IPS-18a (cell line): ENCODE measurements around the gene TMEM184B.

Experiments used
- H3K27ac ChIP-seq: one replicate; pipeline ENCODE4 v1.5.1; 2013; ENCODE audit warnings: low read length
- H3K27me3 ChIP-seq: one replicate; pipeline ENCODE4 v1.6.1; 2013; ENCODE audit warnings: mild to moderate bottlenecking, low read length; ENCODE audit not compliant: control insufficient read depth, insufficient read depth
- H3K36me3 ChIP-seq: one replicate; pipeline ENCODE4 v1.6.1; 2013; ENCODE audit warnings: low read depth, low read length; ENCODE audit not compliant: control insufficient read depth
- H3K4me1 ChIP-seq: one replicate; pipeline ENCODE4 v1.6.1; 2013; ENCODE audit warnings: low read depth, low read length; ENCODE audit not compliant: control insufficient read depth
- H3K4me3 ChIP-seq: one replicate; pipeline ENCODE4 v1.5.1; 2013; ENCODE audit warnings: low read length
- H3K9ac ChIP-seq: one replicate; pipeline ENCODE4 v1.6.1; 2013; ENCODE audit warnings: mild to moderate bottlenecking, low read length, moderate library complexity
- H3K9me3 ChIP-seq: one replicate; pipeline ENCODE4 v1.6.1; 2013; ENCODE audit warnings: low read depth, low read length; ENCODE audit not compliant: control insufficient read depth

Gene TMEM184B

DNA sequence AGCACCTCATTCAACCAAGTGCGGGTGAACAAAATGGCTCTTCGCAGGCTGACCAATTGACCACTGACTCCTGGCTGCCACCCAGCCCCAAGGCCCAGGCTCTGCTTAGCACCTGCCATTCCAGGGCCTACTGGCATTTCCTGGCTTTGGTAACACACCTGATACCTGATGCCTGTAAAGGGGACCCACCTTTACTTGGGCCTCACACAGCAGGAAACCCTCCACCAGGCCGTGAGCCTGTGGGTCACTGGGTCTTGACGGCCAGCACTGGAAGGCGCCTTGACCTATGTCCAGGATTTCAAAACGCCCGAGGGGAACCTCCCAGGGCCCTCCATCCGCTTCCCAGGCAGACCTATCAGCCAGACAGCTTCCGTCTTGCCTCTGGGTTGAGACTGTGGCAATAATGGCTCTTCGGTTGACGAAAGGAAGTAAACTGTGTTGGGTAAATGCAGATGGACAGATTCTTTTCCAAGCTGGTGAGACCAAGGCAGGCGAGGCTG lies 16.8 kb upstream of the TMEM184B start:
- H3K36me3 ChIP-seq: peaks cover 25% of the 10 kb centered on the region
- H3K27me3 ChIP-seq: no peaks in the 10 kb centered on the region
- H3K9ac ChIP-seq: no peak overlapping the region
- no peaks in the 10 kb centered on the region for H3K4me1 ChIP-seq
- H3K9me3 ChIP-seq: no peaks in the 10 kb centered on the region
- H3K4me3 ChIP-seq: no peak overlapping the region
- H3K27ac ChIP-seq: no peak overlapping the region

DNA sequence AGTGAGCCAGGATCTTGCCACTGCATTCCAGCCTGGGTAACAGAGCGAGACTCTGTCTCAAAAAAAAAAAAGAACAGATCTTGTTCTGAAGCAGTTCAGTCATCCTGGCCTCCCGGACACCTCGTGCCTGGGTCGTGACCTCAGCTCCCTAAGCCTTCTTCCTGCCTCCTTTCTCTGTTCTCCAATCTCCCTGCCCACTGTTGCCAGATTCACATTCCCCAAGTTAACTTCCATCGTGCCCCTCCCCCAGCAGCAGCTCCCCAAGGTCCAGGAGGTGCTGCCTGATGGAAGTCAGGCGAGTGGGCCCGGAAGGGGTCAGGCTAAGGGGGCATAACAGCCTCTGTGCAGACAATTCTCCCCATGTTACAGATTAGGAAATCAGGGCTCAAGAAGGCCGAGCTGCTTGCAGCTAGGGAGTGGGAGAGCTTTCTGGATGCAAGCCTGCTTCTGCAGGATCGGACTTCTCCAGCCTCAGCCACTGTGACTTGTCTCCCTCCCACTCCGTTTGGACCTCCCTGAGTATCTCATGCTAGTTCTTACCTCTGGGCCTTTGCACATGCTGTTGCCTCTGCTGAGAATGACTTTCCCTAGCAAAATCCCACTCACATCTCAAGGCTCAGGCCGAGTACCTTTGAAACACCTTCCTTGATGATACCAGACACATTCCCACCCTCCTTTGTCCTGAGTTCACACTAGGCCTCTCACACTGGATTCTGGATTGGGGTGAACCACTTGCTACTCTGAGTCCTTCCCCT lies 14.3 kb upstream of the TMEM184B start:
- Histone ChIP-seq H3K9ac (no peak overlapping the region), H3K4me1 (no peaks in the 10 kb centered on the region), H3K36me3 (peaks cover under 1% of the 10 kb centered on the region), H3K27me3 (no peaks in the 10 kb centered on the region), H3K9me3 (no peaks in the 10 kb centered on the region), H3K4me3 (no peak overlapping the region), H3K27ac (no peak overlapping the region)

GRCh38 chr22:38285018-38285417 lies 12.2 kb upstream of the TMEM184B start:
- Histone ChIP-seq H3K9me3 (no peaks in the 10 kb centered on the region), H3K27ac (no peak overlapping the region), H3K27me3 (no peaks in the 10 kb centered on the region), H3K9ac (no peak overlapping the region), H3K36me3 (no peaks in the 10 kb centered on the region), H3K4me3 (no peak overlapping the region), H3K4me1 (no peaks in the 10 kb centered on the region)

- Histone ChIP-seq H3K27me3 (no peaks in the 10 kb centered on the region), H3K4me1 (no peaks in the 10 kb centered on the region), H3K9ac (no peak overlapping the region), H3K4me3 (no peak overlapping the region), H3K9me3 (no peaks in the 10 kb centered on the region), H3K36me3 (no peaks in the 10 kb centered on the region), H3K27ac (no peak overlapping the region)
These were observed 11.2 kb upstream of the TMEM184B start for GRCh38 chr22:38284042-38284402.

- Histone ChIP-seq H3K9ac (no peak overlapping the region), H3K27ac (no peak overlapping the region)
These were observed 9.6 kb upstream of the TMEM184B start for GRCh38 chr22:38282397-38282796.

GRCh38 chr22:38276166-38276565 lies 3.4 kb upstream of the TMEM184B start:
- Histone ChIP-seq H3K9ac (no peak overlapping the region), H3K27me3 (peaks cover 6% of the 10 kb centered on the region), H3K36me3 (no peaks in the 10 kb centered on the region), H3K4me3 (no peak overlapping the region), H3K4me1 (peaks cover 11% of the 10 kb centered on the region), H3K9me3 (no peaks in the 10 kb centered on the region), H3K27ac (no peak overlapping the region)

More at GRCh38 chr22:38282397-38282796, 9.6 kb upstream of the TMEM184B start:
- H3K27me3 ChIP-seq: no peaks in the 10 kb centered on the region
- no peaks in the 10 kb centered on the region for H3K9me3 ChIP-seq
- no peaks in the 10 kb centered on the region for H3K4me1 ChIP-seq
- no peak overlapping the region for H3K4me3 ChIP-seq
- H3K36me3 ChIP-seq: no peaks in the 10 kb centered on the region

DNA sequence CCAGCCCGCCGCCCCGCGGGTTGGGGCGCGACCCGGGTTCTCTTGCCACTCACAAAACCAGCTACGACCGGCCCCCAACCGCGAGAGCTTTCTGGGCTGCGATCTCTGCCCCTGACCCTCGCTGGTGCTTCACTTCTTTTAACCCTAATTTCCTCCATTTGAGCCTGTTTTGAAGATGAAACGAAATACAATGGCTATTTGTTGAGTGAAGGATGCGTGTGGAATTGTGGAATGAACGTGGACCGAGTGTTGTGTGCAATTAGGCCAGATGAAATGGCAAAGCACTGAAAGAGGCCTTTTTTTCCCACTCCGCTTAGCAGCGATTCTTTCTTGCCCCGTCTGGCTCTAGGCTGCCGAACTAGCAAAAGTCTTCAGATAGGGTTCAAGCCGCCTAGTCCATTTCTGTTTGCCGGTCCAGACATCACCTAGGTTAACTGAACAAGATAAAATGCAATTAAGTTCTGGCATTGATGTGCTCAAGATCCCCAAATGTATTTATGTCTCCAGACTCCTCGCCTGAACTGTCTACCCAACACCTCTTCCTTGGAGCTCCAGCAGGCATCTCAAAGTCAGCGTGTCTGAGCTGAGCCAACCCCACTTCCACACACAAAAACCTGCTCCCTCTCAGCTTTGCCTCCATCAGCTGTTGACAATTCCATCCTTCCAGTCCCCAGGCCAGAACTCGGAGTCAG lies 471 bp upstream of the TMEM184B start:
- Histone ChIP-seq H3K4me3 (peak overlapping the region; percentile 59), H3K4me1 (peaks cover 14% of the 10 kb centered on the region), H3K27ac (no peak overlapping the region), H3K36me3 (no peaks in the 10 kb centered on the region), H3K9ac (peak overlapping the region; percentile 32), H3K27me3 (peaks cover 6% of the 10 kb centered on the region), H3K9me3 (no peaks in the 10 kb centered on the region)

- Histone ChIP-seq H3K4me3 (peak overlapping the region; percentile 59), H3K9me3 (no peaks in the 10 kb centered on the region), H3K27ac (no peak overlapping the region), H3K9ac (peak overlapping the region; percentile 51), H3K36me3 (no peaks in the 10 kb centered on the region), H3K4me1 (peaks cover 14% of the 10 kb centered on the region), H3K27me3 (peaks cover 6% of the 10 kb centered on the region)
These were observed 860 bp downstream of the TMEM184B start for GRCh38 chr22:38271927-38272372.

- Histone ChIP-seq H3K36me3 (no peaks in the 10 kb centered on the region), H3K9ac (no peak overlapping the region), H3K27me3 (peaks cover 6% of the 10 kb centered on the region), H3K4me3 (peak overlapping the region; percentile 59), H3K4me1 (peaks cover 14% of the 10 kb centered on the region), H3K9me3 (no peaks in the 10 kb centered on the region), H3K27ac (no peak overlapping the region)
These were observed 1.7 kb downstream of the TMEM184B start for GRCh38 chr22:38271101-38271500.

GRCh38 chr22:38270091-38270992 lies 2.5 kb downstream of the TMEM184B start:
- Histone ChIP-seq H3K9ac (no peak overlapping the region), H3K4me3 (no peak overlapping the region), H3K27ac (no peak overlapping the region)

GRCh38 chr22:38269466-38269865 lies 3.3 kb downstream of the TMEM184B start:
- no peaks in the 10 kb centered on the region for H3K9me3 ChIP-seq
- H3K9ac ChIP-seq: no peak overlapping the region
- H3K27me3 ChIP-seq: peaks cover 6% of the 10 kb centered on the region
- no peak overlapping the region for H3K27ac ChIP-seq
- H3K4me3 ChIP-seq: no peak overlapping the region
- peaks cover 10% of the 10 kb centered on the region for H3K4me1 ChIP-seq
- H3K36me3 ChIP-seq: no peaks in the 10 kb centered on the region

More at GRCh38 chr22:38270091-38270992, 2.5 kb downstream of the TMEM184B start:
- Histone ChIP-seq H3K9me3 (no peaks in the 10 kb centered on the region), H3K4me1 (peaks cover 14% of the 10 kb centered on the region), H3K27me3 (peaks cover 6% of the 10 kb centered on the region), H3K36me3 (no peaks in the 10 kb centered on the region)
